Measurements from ENCODE around the gene AXIN1.

DNA sequence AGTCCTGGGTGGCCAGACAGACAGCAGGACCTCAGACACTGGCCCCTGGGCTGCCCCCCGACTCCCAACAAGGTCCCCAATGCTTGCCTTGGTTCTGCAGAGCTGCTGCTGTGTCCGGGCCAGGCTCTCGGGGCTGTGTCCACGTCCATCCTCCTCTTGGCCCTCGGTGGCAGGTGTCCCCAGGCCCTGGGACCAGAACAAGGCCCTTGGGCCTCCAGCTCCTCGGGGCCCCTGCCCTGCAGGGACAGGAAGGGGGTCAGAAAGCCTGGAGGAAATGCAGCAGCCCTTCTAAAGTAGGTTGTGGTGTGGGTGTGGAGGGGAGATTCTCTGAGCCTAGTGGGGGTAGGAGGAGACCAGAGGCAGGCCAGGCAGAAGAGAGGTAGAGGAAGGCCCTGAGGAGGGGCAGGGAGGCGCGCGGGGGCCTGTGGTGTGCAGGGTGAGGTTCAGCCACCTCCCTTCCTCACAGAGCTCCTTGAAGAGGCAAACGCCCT is 2.5 kb upstream of the AXIN1 start:
- TF ChIP-seq EZH2 (IDR thresholded peaks at IDR 0.05; ENCODE audit: low read length, unreplicated experiment) (no peak), EZH2phosphoT487 (IDR thresholded peaks at IDR 0.05; ENCODE audit: borderline replicate concordance, low read length) (no peak)
- TF ChIP-seq, protein P1, sequence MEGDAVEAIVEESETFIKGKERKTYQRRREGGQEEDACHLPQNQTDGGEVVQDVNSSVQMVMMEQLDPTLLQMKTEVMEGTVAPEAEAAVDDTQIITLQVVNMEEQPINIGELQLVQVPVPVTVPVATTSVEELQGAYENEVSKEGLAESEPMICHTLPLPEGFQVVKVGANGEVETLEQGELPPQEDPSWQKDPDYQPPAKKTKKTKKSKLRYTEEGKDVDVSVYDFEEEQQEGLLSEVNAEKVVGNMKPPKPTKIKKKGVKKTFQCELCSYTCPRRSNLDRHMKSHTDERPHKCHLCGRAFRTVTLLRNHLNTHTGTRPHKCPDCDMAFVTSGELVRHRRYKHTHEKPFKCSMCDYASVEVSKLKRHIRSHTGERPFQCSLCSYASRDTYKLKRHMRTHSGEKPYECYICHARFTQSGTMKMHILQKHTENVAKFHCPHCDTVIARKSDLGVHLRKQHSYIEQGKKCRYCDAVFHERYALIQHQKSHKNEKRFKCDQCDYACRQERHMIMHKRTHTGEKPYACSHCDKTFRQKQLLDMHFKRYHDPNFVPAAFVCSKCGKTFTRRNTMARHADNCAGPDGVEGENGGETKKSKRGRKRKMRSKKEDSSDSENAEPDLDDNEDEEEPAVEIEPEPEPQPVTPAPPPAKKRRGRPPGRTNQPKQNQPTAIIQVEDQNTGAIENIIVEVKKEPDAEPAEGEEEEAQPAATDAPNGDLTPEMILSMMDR (conservative IDR thresholded peaks at IDR 0.05; ENCODE audit: low read depth, low read length): no peak

Measured in PC-3 (cell line).